MM.1S (cell line): ENCODE data around the gene ACE.

ENCODE experiments used
- DNase-seq: peaks from one replicate; pipeline ENCODE4 v3.0.0-alpha.2; 2015
- H2AFZ ChIP-seq: fragments of 300-600 bp; sonication (generic); 2 replicates; pipeline ENCODE4 v1.6.0; 2016; ENCODE audit warnings: antibody characterized with exemption, low read length
- H3F3A ChIP-seq: fragments of 300-600 bp; sonication (generic); 2 replicates; pipeline ENCODE4 v1.6.1; 2016; ENCODE audit warnings: mild to moderate bottlenecking, antibody characterized with exemption, low read length, moderate library complexity, mixed read lengths; ENCODE audit not compliant: insufficient read depth
- H3K27ac ChIP-seq: fragments of 300-600 bp; sonication (generic); 2 replicates; pipeline ENCODE4 v1.5.1; 2016; ENCODE audit warnings: mild to moderate bottlenecking, low read length
- H3K27me3 ChIP-seq: fragments of 300-600 bp; sonication (generic); replicated peaks from 2 replicates; pipeline ENCODE4 v1.6.0; 2016; ENCODE audit warnings: low read length; ENCODE audit not compliant: insufficient read depth
- H3K36me3 ChIP-seq: fragments of 300-600 bp; sonication (generic); replicated peaks from 2 replicates; pipeline ENCODE4 v1.6.1; 2016; ENCODE audit warnings: mild to moderate bottlenecking, low read length, mixed read lengths; ENCODE audit not compliant: insufficient read depth
- H3K4me1 ChIP-seq: fragments of 300-600 bp; sonication (generic); 2 replicates; pipeline ENCODE4 v1.6.1; 2016; ENCODE audit warnings: low read length, mixed read lengths
- H3K4me2 ChIP-seq: fragments of 300-600 bp; sonication (generic); 2 replicates; pipeline ENCODE4 v1.6.0; 2016; ENCODE audit warnings: low read depth, low read length
- H3K4me3 ChIP-seq: fragments of 300-600 bp; sonication (generic); 2 replicates; pipeline ENCODE4 v1.5.1; 2016; ENCODE audit warnings: low read length, mixed read lengths
- H3K79me2 ChIP-seq: fragments of 300-600 bp; sonication (generic); 2 replicates; pipeline ENCODE4 v1.6.1; 2016; ENCODE audit warnings: mixed run types, low read length, mixed read lengths
- H3K9ac ChIP-seq: fragments of 300-600 bp; sonication (generic); 2 replicates; pipeline ENCODE4 v1.6.1; 2016; ENCODE audit warnings: low read length, mixed read lengths
- H3K9me2 ChIP-seq: fragments of 300-600 bp; sonication (generic); replicated peaks from 2 replicates; pipeline ENCODE4 v1.6.1; 2016; ENCODE audit warnings: mild to moderate bottlenecking, low read length, mixed read lengths; ENCODE audit not compliant: insufficient read depth
- H3K9me3 ChIP-seq: fragments of 300-600 bp; sonication (generic); replicated peaks from 2 replicates; pipeline ENCODE4 v1.6.1; 2016; ENCODE audit warnings: mild to moderate bottlenecking, low read length, mixed read lengths; ENCODE audit not compliant: insufficient read depth
- H4K20me1 ChIP-seq: fragments of 300-600 bp; sonication (generic); 2 replicates; pipeline ENCODE4 v1.6.1; 2016; ENCODE audit warnings: mild to moderate bottlenecking, low read length, moderate library complexity, mixed read lengths; ENCODE audit not compliant: insufficient read depth
- EZH2 ChIP-seq: fragments of 300-600 bp; sonication (generic); optimal IDR thresholded peaks from 2 replicates; pipeline ENCODE3; 2017; ENCODE audit warnings: low read depth, mild to moderate bottlenecking, antibody characterized with exemption, low read length, mixed read lengths
- EZH2phosphoT487 ChIP-seq: fragments of 300-600 bp; sonication (generic); IDR thresholded peaks from 2 replicates; pipeline ENCODE4 v1.6.1; 2018; ENCODE audit warnings: antibody characterized with exemption, low read length
- TF ChIP-seq, protein P1 (sequence below): fragments of 300-600 bp; sonication (generic); IDR thresholded peaks from 2 replicates; pipeline ENCODE4 v1.5.1; 2016; ENCODE audit warnings: antibody characterized with exemption, low read length, mixed read lengths

ACE gene

DNA sequence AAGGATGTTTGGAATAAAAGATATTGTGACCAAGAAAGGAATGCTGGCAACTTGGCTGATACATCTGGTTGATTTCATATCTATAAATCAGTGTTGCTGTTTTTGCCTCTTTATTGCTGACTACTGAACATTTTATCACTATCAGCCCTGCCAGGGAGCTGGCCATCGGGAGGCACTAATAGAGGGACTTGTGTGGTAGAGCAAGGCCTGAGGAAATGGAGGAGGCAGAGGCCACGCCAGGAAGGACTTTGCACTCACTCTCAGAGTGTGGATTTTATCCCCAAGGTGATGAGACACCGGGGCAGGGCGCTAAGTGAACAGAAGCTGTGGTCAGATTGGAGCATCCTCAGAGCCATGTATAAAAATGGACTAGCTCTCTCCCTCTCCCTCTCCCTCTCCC lies 21.4 kb upstream of the ACE start:
- Histone ChIP-seq H3K9me3 (no peaks in the 10 kb centered on the region), H3K9me2 (no peaks in the 10 kb centered on the region), H3K27me3 (peaks cover 7% of the 10 kb centered on the region; the same call in 1 of the 2 replicates), H3K9ac (no peak overlapping the region), H2AFZ (no peak overlapping the region), H3K4me2 (no peak overlapping the region), H3K36me3 (no peaks in the 10 kb centered on the region), H4K20me1 (no peaks in the 10 kb centered on the region), H3K27ac (no peak overlapping the region), H3K4me1 (no peaks in the 10 kb centered on the region), H3K79me2 (no peaks in the 10 kb centered on the region), H3F3A (no peaks in the 10 kb centered on the region), H3K4me3 (no peak overlapping the region)
- DNase-seq, result no peak
- no peak for TF ChIP-seq EZH2phosphoT487
- TF ChIP-seq, protein P1, sequence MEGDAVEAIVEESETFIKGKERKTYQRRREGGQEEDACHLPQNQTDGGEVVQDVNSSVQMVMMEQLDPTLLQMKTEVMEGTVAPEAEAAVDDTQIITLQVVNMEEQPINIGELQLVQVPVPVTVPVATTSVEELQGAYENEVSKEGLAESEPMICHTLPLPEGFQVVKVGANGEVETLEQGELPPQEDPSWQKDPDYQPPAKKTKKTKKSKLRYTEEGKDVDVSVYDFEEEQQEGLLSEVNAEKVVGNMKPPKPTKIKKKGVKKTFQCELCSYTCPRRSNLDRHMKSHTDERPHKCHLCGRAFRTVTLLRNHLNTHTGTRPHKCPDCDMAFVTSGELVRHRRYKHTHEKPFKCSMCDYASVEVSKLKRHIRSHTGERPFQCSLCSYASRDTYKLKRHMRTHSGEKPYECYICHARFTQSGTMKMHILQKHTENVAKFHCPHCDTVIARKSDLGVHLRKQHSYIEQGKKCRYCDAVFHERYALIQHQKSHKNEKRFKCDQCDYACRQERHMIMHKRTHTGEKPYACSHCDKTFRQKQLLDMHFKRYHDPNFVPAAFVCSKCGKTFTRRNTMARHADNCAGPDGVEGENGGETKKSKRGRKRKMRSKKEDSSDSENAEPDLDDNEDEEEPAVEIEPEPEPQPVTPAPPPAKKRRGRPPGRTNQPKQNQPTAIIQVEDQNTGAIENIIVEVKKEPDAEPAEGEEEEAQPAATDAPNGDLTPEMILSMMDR, result no peak
- no peak for TF ChIP-seq EZH2

DNA sequence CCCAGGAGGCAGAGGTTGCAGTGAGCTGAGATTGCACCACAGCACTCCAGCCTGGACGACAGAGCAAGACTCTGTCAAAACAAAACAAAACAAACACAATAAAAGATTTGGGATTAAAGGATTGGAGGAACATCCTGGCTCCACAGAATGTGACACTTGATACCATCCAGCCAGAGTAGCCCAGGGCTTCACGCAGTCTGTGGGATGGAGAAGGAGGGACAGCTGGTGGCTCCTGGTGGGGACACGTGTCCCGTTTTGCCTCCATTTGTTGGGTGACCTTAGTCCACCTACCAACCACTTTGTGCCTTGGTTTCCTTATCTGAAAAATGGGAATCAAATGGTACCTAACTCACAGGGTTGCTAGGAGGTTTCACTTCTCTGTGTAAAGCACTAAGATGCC lies 18.4 kb upstream of the ACE start:
- DNase-seq, result no peak

DNA sequence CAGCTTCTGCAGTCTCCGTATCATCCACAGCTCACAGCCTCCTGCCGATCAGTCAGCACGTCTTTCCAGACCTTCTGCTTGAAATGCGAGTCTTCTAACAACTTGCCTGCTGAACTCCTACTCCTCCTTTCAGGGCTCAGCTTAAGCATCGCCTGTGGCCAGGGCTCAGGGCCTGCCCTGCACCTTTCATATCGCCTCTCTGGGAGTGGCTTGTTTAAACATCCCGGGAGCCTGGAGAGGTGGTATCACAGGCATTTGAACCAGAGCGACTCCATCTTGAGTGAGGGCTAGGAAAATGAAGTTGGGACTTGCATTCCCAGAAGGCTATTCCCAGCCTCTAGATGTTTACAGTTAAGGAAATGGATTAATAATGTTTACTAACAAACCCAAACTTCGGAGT lies 16.8 kb upstream of the ACE start:
- H3K4me2 ChIP-seq, result no peak overlapping the region
- H3K79me2 ChIP-seq, result no peaks in the 10 kb centered on the region
- no peak overlapping the region for H3K9ac ChIP-seq
- no peak overlapping the region for H2AFZ ChIP-seq
- no peak for TF ChIP-seq EZH2phosphoT487
- no peaks in the 10 kb centered on the region for H3K9me2 ChIP-seq
- H3F3A ChIP-seq, result 0 out of 2 replicates have a peak, but pooled peaks cover 3% of the 10 kb centered on the region
- H3K36me3 ChIP-seq, result no peaks in the 10 kb centered on the region
- H3K27me3 ChIP-seq, result 0 out of 2 replicates have a peak, but pooled peaks cover 2% of the 10 kb centered on the region
- no peak overlapping the region for H3K4me3 ChIP-seq
- no peaks in the 10 kb centered on the region for H3K4me1 ChIP-seq
- no peaks in the 10 kb centered on the region for H4K20me1 ChIP-seq
- DNase-seq, result no peak
- no peak overlapping the region for H3K27ac ChIP-seq
- no peaks in the 10 kb centered on the region for H3K9me3 ChIP-seq

More for the DNA sequence above, 18.4 kb upstream of the ACE start:
- no peak overlapping the region for H2AFZ ChIP-seq
- H3K4me3 ChIP-seq, result no peak overlapping the region
- H3K9me3 ChIP-seq, result no peaks in the 10 kb centered on the region
- no peak for TF ChIP-seq EZH2
- TF ChIP-seq EZH2phosphoT487, result no peak
- TF ChIP-seq, protein P1, result no peak
- no peak overlapping the region for H3K27ac ChIP-seq
- H4K20me1 ChIP-seq, result no peaks in the 10 kb centered on the region
- no peak overlapping the region for H3K4me2 ChIP-seq
- H3K36me3 ChIP-seq, result no peaks in the 10 kb centered on the region
- H3K9ac ChIP-seq, result no peak overlapping the region
- no peaks in the 10 kb centered on the region for H3K79me2 ChIP-seq
- peaks cover 3% of the 10 kb centered on the region; the same call in 1 of the 2 replicates for H3K27me3 ChIP-seq
- no peaks in the 10 kb centered on the region for H3K4me1 ChIP-seq
- H3F3A ChIP-seq, result 0 out of 2 replicates have a peak, but pooled peaks cover 3% of the 10 kb centered on the region
- no peaks in the 10 kb centered on the region for H3K9me2 ChIP-seq

DNA sequence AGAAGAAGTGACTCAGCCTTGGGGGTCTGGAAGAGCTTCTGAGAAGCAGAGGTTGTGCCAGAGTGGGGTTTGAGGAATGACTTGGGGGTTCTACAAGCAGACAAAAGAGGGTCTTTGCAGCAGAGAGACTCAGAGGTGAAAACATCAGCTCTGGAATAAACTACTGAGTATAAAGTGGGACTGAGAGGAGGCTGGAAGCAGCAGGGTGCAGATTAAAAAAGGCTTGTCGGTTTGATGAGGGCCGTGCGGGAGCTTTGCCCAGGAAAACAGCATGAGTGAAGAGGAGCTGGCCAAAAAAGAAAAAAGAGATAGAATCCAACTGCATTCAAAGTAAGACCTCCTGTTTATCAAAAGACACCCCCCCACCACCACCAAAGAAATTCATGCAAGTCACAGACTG lies 13.1 kb upstream of the ACE start:
- Histone ChIP-seq H3K27ac (no peak overlapping the region), H3K4me1 (no peaks in the 10 kb centered on the region), H3K79me2 (no peaks in the 10 kb centered on the region), H3K4me3 (no peak overlapping the region), H3K9me3 (no peaks in the 10 kb centered on the region), H3K9me2 (no peaks in the 10 kb centered on the region), H4K20me1 (no peaks in the 10 kb centered on the region), H3K27me3 (no peaks in the 10 kb centered on the region), H3K36me3 (no peaks in the 10 kb centered on the region), H3F3A (0 out of 2 replicates have a peak, but pooled peaks cover 3% of the 10 kb centered on the region), H3K9ac (no peak overlapping the region), H2AFZ (no peak overlapping the region), H3K4me2 (no peak overlapping the region)
- no peak for TF ChIP-seq EZH2
- TF ChIP-seq, protein P1, result no peak
- TF ChIP-seq EZH2phosphoT487, result no peak
- DNase-seq, result no peak
